Right ventricle myocardium inferior (tissue), 1 donor: Measurements from ENCODE around the gene TTC27. TPM values are rescaled to one million over a fixed set of nuclear protein-coding genes. Genes with fewer than 3 reads are reported as not detected.
A peak's percentile ranks its signal among the peaks of the same experiment; 100 is the strongest.
"Not testable (repeated sequence)": the region's sequence is repeated elsewhere in the genome, so short reads cannot be mapped to it uniquely, and the experiment has no call there.

Experiments
- ATAC-seq: fragments of 200-7000 bp; cut with Tn5 transposase; one replicate; pipeline ENCODE4 v1.9.1; 2020; ENCODE audit warnings: mild to moderate bottlenecking, moderate library complexity
- DNase-seq: peaks from one replicate; pipeline ENCODE4 v3.0.0; 2021; ENCODE audit errors: missing footprints
- intact Hi-C: fragments of 100-400 bp; cut with DNase I; formaldehyde crosslinking; loops from one replicate; pipeline ENCODE4 v1.11.0; 2022
- total RNA-seq: library from RNA; stranded (reverse); fragmentation: NEBNext Ultra II Directional; extraction: Animal tissue kit (Norgen Biotek cat#: 25700); gene quantifications from one replicate; pipeline ENCODE4 v1.2.1, GENCODE V29; 2021
- donor health status: DM: no; HTN: yes; CAD: no; lungs with severe emphysema.

Gene TTC27
- total RNA-seq, 1 donor from 2014 or later: 8.1 TPM

DNA sequence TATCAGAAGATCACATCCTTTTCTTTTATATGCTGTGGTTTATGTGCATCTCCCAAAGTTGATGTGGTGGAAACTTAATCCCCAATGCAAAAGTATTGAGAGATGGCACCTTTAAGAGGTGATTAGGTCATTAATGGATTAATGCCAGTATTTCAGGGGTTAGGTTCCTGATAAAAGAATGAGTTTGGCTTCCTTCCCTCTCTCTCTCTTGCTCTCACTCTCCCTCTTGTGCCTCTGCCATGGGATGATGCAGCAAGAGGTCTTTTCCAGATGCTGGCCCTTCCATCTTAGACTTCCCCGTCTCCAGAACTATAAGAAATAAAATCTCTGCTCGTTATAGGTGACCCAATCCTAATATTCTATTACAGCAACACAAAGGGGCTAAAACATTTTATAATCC, 85.0 kb downstream of the TTC27 start:
- intact Hi-C loops: no loop called here
- peak; percentile 75 for ATAC-seq
- no peak for DNase-seq

DNA sequence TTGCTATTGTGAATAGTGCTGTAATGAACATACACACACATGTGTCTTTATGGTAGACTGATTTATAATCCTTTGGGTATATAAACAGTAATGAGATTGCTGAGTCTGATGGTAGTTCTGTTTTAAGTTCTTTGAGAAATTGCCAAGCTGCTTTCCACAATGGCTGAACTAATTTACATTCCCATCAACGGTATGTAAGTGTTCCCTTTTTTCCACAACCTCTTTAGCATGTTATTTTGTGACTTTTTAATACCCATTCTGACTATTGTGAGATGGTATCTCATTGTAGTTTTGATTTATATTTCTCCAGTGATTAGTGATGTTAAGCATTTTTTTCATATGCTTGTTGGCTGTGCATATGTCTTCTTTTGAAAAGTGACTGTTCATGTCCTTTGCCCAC, 86.7 kb downstream of the TTC27 start:
- intact Hi-C loops: no loop called here
- DNase-seq (no peak), ATAC-seq (no peak)

DNA sequence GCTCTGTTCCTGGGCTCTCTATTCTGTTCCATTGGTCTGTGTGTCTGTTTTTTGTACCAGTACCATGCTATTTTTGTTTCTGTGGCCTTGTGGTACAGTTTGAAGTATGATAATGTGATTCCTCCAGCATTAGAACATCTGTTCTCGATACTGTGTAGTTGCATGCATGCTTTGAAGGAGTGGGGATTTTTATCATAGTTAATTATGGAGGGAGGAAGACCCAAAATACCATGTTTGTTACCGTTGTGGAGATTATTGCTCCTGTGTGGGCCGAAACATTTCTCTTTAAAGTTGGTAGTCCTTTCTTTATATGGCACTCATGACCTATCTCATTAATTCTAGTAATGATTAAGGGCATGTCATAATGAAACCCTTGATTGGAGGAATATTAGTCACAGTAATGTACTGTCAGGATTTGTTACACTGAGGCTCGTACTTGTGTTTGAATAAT, 87.6 kb downstream of the TTC27 start:
- intact Hi-C loops: no loop called here
- no peak for DNase-seq
- ATAC-seq: peak; percentile 43

DNA sequence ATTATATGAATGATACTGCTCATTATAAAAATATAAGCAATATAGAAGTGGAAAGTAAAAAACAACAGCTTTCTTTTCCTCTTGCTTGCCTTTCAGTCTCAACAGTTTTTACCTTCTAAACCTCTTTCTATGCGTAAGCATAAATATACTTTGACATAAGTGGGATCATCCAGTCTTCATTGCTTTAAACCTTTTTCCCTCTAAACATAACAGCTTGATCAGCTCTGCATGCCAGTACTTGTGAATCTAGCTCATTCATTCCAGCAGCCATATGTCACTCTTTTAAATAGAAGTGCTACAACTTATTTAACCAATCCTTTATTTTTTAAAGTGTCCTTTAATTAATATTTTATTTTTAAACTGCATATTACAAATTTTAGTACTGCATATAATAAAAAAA, 88.1 kb downstream of the TTC27 start:
- ATAC-seq (no peak), DNase-seq (no peak)
- intact Hi-C loops: no loop called here

DNA sequence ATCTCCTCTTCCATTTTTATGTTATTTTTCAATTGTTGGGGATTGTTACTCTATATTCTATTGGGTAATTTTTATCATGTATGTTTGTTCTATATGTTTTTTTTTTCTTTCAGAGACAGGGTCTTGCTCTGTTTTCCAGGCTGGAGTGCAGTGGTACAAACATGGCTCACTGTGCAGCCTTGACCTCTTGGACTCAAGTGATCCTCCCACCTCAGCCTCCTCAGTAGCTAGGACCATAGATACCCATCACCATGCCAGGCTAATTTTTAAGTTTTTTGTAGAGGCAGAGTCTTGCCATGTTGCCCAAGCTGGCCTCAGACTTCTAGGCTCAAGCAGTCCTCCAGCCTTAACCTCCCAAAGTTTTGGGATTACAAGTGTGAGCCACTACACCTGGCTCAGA, 88.7 kb downstream of the TTC27 start:
- DNase-seq (no peak), ATAC-seq (no peak)
- intact Hi-C loops: no loop called here

DNA sequence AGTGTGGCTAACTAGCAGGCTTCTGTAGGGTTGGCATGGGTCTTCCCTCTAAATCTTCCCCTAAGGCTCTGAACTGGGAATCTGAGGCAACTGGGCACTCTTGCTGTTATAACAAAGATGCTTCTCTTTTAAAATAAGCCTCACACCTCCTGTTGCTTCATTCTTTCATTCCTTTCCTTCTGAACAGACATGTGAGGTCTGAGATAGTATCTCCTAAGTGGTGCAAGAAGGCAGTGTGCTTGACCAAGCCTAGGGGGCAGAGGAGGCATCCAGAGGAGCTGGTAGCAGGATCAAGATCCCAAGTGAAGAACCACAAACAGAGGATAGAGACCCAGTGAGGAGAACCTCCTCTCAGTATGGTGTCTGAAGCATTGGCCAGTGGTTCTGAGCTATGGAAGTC, 90.9 kb downstream of the TTC27 start:
- DNase-seq: no peak
- intact Hi-C loops: no loop called here
- no peak for ATAC-seq

DNA sequence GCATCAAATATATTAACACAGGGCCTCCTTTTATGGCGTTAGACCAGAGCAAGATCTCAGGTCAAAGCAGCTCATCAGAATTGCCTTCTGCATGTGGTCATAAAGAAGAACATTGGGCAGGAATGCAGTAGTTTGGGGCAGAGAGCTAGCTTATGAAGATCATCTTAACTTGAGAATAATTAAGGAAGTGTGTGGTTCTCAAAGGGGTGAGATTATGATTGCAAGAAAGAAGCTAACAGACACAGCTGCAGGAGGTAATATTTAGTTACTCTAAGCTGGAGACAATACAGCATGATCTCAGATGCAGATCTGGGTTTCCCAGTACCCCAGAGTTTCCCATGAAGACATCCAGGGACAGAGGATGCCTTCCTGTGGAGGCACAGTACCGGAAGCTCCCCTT, 91.6 kb downstream of the TTC27 start:
- no peak for DNase-seq
- intact Hi-C loops: no loop called here
- no peak for ATAC-seq

DNA sequence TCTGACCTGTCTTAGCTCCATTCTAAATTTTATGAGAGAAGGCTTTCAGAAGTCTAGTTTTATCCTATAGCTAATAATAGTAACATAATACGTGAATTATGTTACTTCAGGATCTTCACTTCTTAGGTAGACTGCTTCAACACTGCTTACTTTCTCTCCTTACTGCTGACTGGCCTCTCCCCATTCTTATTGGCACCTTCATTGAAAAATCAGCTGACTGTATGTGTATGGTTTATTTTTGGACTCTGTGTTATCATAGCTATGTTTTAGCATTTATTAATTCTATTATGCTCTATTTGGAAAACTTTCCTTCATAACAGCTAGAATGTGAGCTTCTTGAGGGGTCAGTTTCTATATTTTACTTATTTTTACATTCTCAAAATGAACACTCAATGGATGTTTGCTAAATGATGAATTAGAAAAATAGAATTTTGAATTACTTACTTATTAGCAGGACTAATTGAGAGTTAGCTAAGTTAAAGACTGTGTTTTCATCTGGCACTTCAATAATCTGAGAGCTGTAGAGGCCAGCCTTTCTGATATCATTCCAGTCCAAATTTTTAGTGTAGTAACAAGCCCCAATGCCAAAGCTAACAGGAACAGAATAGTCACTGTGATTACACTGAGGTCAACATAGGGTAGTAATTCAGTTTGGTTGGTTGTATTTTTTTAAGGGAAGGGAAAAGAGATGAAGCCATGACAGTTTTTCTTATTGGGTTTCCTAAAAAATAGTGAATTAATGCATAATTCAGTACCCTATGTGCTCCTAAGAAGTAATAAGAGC, 92.3 kb downstream of the TTC27 start:
- peak; percentile 93 for ATAC-seq
- intact Hi-C loops: no loop called here
- no peak for DNase-seq

DNA sequence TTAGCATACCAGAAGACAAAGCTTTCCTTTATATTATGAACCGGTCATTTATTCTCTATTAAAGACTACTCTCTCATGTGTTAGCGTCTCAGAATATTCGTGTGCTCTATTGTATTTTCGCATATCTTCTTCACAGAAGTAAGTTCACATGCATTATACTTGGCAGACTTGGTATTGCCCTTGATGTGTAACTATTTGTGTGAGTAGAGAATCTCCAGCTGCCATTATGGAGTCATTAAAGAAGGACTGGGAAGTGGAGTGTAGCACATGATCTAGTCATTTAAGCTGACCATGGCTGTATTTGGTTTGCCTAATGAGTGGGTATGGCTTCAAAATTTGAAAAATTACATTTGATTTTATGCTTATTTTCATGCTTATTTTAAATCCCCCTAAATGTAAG, 92.9 kb downstream of the TTC27 start:
- intact Hi-C loops: no loop called here
- DNase-seq (no peak), ATAC-seq (no peak)

DNA sequence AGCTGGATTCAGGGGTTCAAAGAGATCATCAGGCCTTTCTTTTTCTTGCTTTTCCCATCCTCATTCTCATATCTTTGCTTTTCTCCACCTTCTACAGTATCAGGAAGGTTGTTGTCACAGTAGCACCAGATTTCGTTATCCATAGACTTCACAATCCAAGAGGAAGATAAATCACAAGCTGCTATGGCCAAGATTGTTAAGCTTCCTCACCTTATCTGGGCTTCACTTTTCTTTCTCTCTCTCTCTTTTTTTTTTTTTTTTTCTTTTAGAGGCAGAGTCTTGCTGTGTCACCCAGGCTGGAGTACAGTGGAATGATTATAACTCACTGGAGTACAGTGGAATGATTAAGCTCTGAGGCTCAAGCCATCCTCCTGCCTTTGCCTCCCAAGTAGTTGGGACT, 93.5 kb downstream of the TTC27 start:
- ATAC-seq (no peak), DNase-seq (no peak)
- intact Hi-C loops: no loop called here

DNA sequence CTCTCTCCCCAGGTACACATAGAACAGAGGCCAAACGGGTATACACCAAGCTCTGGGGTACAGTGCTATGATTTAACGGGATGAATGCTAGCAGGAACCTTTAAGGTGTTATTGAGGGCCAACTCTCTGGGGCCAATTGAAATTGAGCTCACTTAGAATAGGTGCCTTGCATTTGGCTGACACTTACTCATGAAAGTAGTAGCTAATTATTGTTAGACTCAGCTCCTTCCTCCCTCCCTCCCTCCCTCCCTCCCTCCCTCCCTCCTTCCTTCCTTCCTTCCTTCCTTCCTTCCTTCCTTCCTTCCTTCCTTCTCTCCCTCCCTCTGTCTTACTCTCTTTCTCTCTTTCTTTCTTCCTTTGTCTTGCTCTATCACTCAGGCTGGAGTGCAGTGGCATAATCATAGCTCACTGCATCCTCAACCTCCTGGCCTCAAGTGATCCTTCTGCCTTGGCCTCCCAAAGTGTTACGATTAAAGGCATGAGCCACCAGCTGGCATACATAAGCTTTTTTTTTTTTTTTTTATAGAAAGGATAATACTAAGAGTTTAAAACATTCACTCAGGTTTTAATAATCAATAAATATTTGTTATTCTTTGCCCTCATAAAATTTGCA, 95.7 kb downstream of the TTC27 start:
- DNase-seq: no peak
- no peak for ATAC-seq

DNA sequence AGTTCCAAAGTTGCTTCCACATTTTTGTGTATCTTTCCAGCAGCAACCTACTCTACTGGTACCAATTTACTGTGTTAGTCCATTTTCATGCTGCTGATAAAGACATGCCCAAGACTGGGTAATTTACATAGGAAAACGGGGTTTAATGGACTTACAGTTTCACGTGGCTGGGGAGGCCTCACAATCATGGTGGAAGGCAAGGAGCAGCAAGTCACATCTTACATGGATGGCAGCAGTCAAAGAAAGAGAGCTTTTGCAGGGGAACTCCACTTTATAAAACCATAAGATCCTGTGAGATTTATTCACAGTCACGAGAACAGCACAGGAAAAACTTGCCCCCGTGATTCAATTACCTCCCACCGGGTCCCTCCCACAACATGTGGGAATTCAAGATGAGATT, 98.8 kb downstream of the TTC27 start:
- DNase-seq, ATAC-seq, intact Hi-C loops: not testable (repeated sequence)

More for the DNA sequence above, 95.7 kb downstream of the TTC27 start:
- intact Hi-C loops: no loop called here

DNA sequence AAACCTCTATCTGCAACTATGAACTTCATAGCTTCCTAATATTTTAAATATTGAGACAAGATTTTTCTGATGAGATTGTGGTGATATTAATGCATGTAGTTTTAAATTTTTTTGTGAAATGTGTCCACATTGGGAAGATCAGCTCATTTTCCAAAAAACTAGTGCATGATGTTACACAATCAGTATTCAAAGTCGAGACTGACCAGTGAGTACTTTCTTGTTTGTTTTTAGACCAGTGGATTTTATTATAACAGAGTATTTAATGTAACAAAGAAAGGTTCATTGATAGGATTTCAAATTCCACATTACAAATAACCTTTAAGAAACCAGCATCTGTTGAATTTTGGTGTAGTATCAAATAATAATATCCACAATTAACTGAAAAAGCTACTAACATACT, 99.3 kb downstream of the TTC27 start:
- intact Hi-C loops: no loop called here
- no peak for DNase-seq
- ATAC-seq: no peak

DNA sequence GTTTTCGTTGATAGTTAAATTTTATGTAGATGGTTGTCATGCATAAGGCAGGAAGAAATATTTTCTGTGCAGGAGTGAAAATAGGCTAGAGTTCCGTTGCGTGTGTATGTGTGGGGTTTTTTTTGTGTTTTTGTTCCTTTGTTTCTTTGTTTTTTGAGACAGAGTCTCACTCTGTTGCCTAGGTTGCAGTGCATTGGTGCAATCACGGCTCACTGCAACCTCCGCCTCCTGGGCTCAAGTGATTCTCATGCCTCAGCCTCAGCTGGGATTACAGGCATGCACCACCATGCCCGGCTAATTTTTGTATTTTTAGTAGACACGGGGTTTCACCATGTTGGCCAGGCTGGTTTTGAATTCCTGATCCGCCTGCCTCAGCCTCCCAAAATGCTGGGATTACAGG, 103.1 kb downstream of the TTC27 start:
- ATAC-seq, DNase-seq, intact Hi-C loops: not testable (repeated sequence)

DNA sequence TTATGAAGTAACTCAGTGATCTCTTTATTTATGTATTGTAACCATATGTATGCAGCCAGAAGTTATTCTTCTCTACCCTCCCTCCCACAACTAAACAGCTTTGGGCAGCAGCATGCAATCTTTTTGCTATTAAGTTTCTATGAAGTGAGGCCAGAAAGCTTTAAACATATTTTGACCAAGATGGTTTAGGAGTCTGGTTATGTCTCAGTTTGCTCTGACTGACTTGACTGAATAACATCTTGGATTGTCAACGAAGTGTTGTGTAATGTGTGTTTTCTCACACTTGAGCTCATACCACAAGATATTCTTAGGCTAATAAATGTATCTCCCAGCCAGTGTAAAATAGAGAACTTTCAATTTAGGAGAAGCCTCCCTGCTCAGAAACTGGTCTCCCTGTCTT, 104.3 kb downstream of the TTC27 start:
- intact Hi-C loops: no loop called here
- ATAC-seq (no peak), DNase-seq (no peak)

DNA sequence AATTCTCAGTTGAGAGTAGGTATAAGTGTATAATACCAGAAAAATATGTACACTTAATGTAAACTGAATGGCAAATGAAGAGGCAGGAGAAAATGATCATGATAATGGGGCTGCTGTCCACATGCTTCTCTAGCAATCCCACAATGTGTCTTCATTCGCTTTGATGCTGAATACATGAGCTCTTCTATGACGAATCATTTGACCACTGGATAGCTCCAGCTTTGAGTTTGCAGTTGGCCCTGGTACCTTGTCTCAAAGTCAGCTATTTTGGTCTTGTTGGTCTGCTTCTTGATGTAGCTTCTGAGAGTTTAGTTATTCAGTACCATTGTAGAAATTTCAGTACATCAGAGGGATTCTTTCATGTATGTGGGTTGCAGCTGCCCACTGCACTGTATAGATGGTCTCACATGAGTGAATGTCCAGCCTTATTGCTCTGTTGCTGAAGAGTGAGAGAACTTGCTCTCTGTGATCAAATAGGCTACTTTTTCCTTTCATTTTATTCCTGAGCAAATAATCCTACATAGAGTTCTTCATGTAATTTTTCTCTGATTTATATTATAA, 105.1 kb downstream of the TTC27 start:
- DNase-seq (no peak), ATAC-seq (no peak)
- intact Hi-C loops: no loop called here

DNA sequence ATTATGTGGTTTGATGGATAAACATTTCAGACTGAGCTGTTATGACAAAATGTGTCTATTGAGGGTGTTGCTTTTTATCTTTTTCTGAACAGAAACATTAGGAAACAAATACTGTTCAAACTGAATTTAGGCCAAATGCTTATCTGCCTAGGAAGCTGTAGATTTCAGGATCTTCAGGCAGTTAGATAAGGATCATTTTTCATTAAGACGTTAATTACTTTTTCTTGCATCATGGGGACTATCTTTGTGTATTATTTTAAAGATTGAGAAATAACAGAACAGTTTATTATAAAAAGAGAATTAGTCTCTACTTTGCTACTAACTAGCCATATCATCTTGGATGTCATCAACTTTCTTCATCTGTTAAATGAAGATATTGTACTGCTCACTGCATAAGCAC, 107.5 kb downstream of the TTC27 start:
- no peak for DNase-seq
- ATAC-seq: no peak
- intact Hi-C loops: no loop called here

DNA sequence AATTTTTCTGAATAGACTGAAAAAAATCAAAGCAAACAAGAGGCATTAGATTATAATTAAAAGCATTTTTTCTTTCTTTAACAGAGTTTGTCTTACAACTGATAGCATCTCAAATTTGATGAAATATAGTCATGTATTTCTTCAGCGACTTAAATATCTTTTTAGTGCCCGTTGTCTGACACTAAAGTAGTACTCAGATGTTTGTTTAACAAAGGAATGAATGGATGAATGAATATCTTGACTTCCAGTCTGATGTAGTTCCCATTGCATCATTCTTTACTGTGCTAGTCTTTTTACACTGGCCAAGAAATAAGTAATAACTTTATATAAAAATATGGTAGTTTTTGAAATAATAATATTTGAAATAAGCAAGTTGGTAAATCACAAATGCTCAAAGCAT, 111.1 kb downstream of the TTC27 start:
- intact Hi-C loops: no loop called here
- DNase-seq: no peak
- ATAC-seq: no peak

DNA sequence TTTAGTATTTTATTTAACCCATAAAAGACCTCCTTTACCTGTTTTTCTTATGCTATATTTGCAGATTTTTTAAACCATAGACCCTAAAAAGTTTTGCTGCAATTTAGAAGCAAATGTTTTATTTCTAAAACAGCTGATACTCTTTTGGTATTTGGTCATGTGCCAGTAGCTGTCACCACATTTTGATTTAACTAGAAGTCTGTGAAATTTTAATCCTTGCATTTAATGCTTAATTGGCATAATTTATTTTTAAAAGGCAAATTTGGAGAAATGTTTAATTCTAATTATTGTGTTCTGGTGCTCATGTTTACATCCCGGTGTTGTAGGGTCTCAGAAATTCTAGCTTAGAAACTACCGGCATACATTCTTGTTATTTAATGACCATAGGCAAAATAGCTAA, 111.8 kb downstream of the TTC27 start:
- intact Hi-C loops: no loop called here
- ATAC-seq (no peak), DNase-seq (no peak)

DNA sequence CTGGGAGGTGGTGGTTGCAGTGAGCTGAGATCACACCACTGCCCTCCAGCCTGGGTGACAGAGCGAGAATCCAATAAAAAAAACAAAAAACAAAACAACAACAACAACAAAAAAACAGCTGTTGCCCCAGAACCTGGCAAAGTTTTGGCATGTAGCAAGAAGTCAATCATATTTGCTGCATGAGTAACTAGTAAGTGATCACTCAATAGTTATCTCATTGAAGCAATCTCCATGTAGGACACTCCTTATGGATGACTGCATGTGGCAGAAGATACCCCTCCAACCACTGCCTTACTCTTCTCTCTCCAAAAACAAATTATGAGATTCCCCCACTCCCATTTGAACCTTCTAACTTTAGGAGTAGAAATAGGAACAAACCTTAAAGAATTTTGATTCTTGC, 113.7 kb downstream of the TTC27 start:
- DNase-seq (no peak), ATAC-seq (no peak)
- intact Hi-C loops: no loop called here
